SK-N-SH (cell line): ENCODE measurements around the gene TMEM80. TPM values are rescaled to one million over a fixed set of nuclear protein-coding genes. Genes with fewer than 3 reads are reported as not detected.
"Not testable (repeated sequence)": the region's sequence is repeated elsewhere in the genome, so short reads cannot be mapped to it uniquely, and the experiment has no call there.

ENCODE experiments used
- CTCF ChIA-PET: fragments of 300-600, 350-600 bp; formaldehyde crosslinking; extraction: SDS; loops from one replicate; lab custom pipeline; 2021; lab: Yijun Ruan, JAX
- POLR2A ChIA-PET: fragments of 350-600 bp; sonication (Branson Sonifier 250); formaldehyde crosslinking; extraction: SDS; loops from one replicate; lab custom pipeline; 2020; ENCODE audit warnings: antibody characterized with exemption, inconsistent platforms; lab: Yijun Ruan, JAX
- DNase-seq: peaks from one replicate; pipeline ENCODE4 v3.0.0; 2012
- H2AFZ ChIP-seq: fragments of 200-600 bp; sonication (generic); 2 replicates; pipeline ENCODE4 v1.8.1; 2016; ENCODE audit warnings: antibody characterized with exemption, mild to moderate bottlenecking, low read depth
- H3F3A ChIP-seq: fragments of 200-600 bp; sonication (generic); replicated peaks from 2 replicates; pipeline ENCODE3; 2016; ENCODE audit warnings: antibody characterized with exemption, mild to moderate bottlenecking; ENCODE audit not compliant: insufficient read depth
- H3K27ac ChIP-seq, 2 experiments: fragments of 200-500 bp in 1 of 2; fragments of 200-600 bp in 1 of 2; sonication (Bioruptor generic) in 1 of 2; sonication (generic), shearing (Covaris generic) in 1 of 2; 2 replicates each; pipeline versions ENCODE4 v1.5.1 to v1.6.1; 2014 to 2016; ENCODE audit warnings: low read depth in 2 of 2, inconsistent platforms in 1 of 2, low read length in 1 of 2, mild to moderate bottlenecking in 1 of 2, mixed read lengths in 1 of 2
- H3K27me3 ChIP-seq: fragments of 200-600 bp; sonication (generic), shearing (Covaris generic); 2 replicates; pipeline ENCODE4 v1.6.1; 2016; ENCODE audit warnings: mixed run types; ENCODE audit not compliant: insufficient read depth
- H3K36me3 ChIP-seq, 2 experiments: fragments of 200-500 bp in 1 of 2; fragments of 200-600 bp in 1 of 2; sonication (Bioruptor generic) in 1 of 2; sonication (generic) in 1 of 2; replicated peaks in 1 of 2; 2 replicates each; pipeline versions ENCODE3 to v1.5.1; 2014 to 2016; ENCODE audit warnings: low read length in 1 of 2, mild to moderate bottlenecking in 1 of 2; ENCODE audit not compliant: insufficient read depth in 2 of 2, control insufficient read depth in 1 of 2
- H3K4me1 ChIP-seq, 2 experiments: fragments of 200-500 bp in 1 of 2; fragments of 200-600 bp in 1 of 2; sonication (Bioruptor generic) in 1 of 2; sonication (generic), shearing (Covaris generic) in 1 of 2; 2 replicates each; pipeline versions ENCODE4 v1.5.1 to v1.6.1; 2014 to 2016; ENCODE audit warnings: low read depth in 1 of 2, low read length in 1 of 2, mixed run types in 1 of 2; ENCODE audit not compliant: insufficient read depth in 2 of 2, control insufficient read depth in 1 of 2
- H3K4me2 ChIP-seq: fragments of 200-600 bp; sonication (generic), shearing (Covaris generic); 2 replicates; pipeline ENCODE4 v1.6.1; 2017; ENCODE audit warnings: mixed run types
- H3K4me3 ChIP-seq, 2 experiments: fragments of 200-500 bp in 1 of 2; fragments of 200-600 bp in 1 of 2; sonication (Bioruptor generic) in 1 of 2; sonication (generic), shearing (Covaris generic) in 1 of 2; 2 replicates each; pipeline versions ENCODE4 v1.5.1 to v1.8.1; 2014 to 2016; ENCODE audit warnings: low read depth in 2 of 2, inconsistent platforms in 1 of 2, low read length in 1 of 2, mild to moderate bottlenecking in 1 of 2, mixed read lengths in 1 of 2, moderate library complexity in 1 of 2
- H3K79me2 ChIP-seq: fragments of 200-600 bp; sonication (generic); 2 replicates; pipeline ENCODE4 v1.8.1; 2017; ENCODE audit warnings: mild to moderate bottlenecking; ENCODE audit not compliant: insufficient read depth
- H3K9ac ChIP-seq: fragments of 200-600 bp; sonication (generic); 2 replicates; pipeline ENCODE4 v1.6.1; 2017; ENCODE audit warnings: mixed run types
- H3K9me2 ChIP-seq: fragments of 200-600 bp; sonication (generic); 2 replicates; pipeline ENCODE4 v1.6.1; 2017; ENCODE audit warnings: mixed run types
- H3K9me3 ChIP-seq: fragments of 200-600 bp; sonication (generic); 2 replicates; pipeline ENCODE4 v1.6.1; 2017; ENCODE audit warnings: mixed run types, mild to moderate bottlenecking, moderate library complexity
- H4K20me1 ChIP-seq: fragments of 200-600 bp; sonication (generic); 2 replicates; pipeline ENCODE4 v1.6.1; 2017; ENCODE audit warnings: mild to moderate bottlenecking, mixed run types; ENCODE audit not compliant: insufficient read depth
- ELF1 ChIP-seq: IDR thresholded peaks from 2 replicates; pipeline ENCODE4 v1.4.0; 2012
- EP300 ChIP-seq, 2 experiments: IDR thresholded peaks; 2 replicates each; pipeline versions ENCODE4 v1.4.0 to v1.6.1; 2012; ENCODE audit warnings: borderline replicate concordance in 1 of 2, low read depth in 1 of 2, low read length in 1 of 2
- GABPA ChIP-seq: IDR thresholded peaks from 2 replicates; pipeline ENCODE4 v1.4.0; 2012; ENCODE audit warnings: low read depth, mild to moderate bottlenecking
- MAX ChIP-seq: IDR thresholded peaks from 2 replicates; pipeline ENCODE4 v1.4.0; 2012; ENCODE audit warnings: low read depth
- MEF2A ChIP-seq: IDR thresholded peaks from 2 replicates; pipeline ENCODE4 v1.4.0; 2012; ENCODE audit warnings: low read depth, borderline replicate concordance
- MXI1 ChIP-seq: IDR thresholded peaks from 2 replicates; pipeline ENCODE4 v1.6.1; 2012; ENCODE audit warnings: mild to moderate bottlenecking, low read depth, low read length, improper control_type of control experiment
- PBX3 ChIP-seq: IDR thresholded peaks from 2 replicates; pipeline ENCODE4; 2012
- POLR2AphosphoS5 ChIP-seq: IDR thresholded peaks from 2 replicates; pipeline ENCODE4 v1.6.1; 2012; ENCODE audit warnings: low read depth, low read length
- TCF12 ChIP-seq: IDR thresholded peaks from 2 replicates; pipeline ENCODE4 v1.4.0; 2012
- USF1 ChIP-seq: IDR thresholded peaks from 2 replicates; pipeline ENCODE4 v1.4.0; 2012; ENCODE audit warnings: low read depth, borderline replicate concordance
- WGBS: methylation state at CpG from one replicate; pipeline ENCODE4 v1.1.6; 2017; ENCODE audit warnings: low lambda C conversion rate; 5-methylcytosine and 5-hydroxymethylcytosine counted together
- polyA plus RNA-seq, 3 experiments: library from polyadenylated mRNA; depleted of rRNA; stranded (reverse); fragments of >200 nt; gene quantifications; 2 replicates each; pipeline ENCODE4 v1.2.3, GENCODE V29; 2012
- TF ChIP-seq, protein P1 (sequence below): IDR thresholded peaks from 2 replicates; pipeline ENCODE4 v1.6.1; 2012; ENCODE audit warnings: mild to moderate bottlenecking, low read depth, low read length, moderate library complexity

TMEM80 gene
- polyA plus RNA-seq, 1 of the 3 experiments (the other 2 are of a cell fraction): 40.4 TPM

GRCh38 chr11:653837-654236 is 41.8 kb upstream of the TMEM80 start:
- Histone ChIP-seq H3K27ac (no peak overlapping the region), H2AFZ (no peak overlapping the region), H3K9me3 (no peaks in the 10 kb centered on the region), H4K20me1 (no peaks in the 10 kb centered on the region), H3K4me1 (no peaks in the 10 kb centered on the region), H3K27me3 (no peaks in the 10 kb centered on the region), H3K79me2 (no peaks in the 10 kb centered on the region), H3K9me2 (no peaks in the 10 kb centered on the region), H3K9ac (no peak overlapping the region), H3K36me3 (peaks cover 0 to 14% of the 10 kb centered on the region in 2 experiments), H3K4me2 (no peak overlapping the region), H3K4me3 (no peak overlapping the region), H3F3A (peaks cover 10% of the 10 kb centered on the region)
- CTCF ChIA-PET: no interaction called here
- POLR2A ChIA-PET: no interaction called here
- no peak for DNase-seq
- 92% methylated on average over 10 of the region's 15 CpGs for WGBS
- no peak for TF ChIP-seq MAX
- TF ChIP-seq MXI1: no peak
- no peak for TF ChIP-seq PBX3
- TF ChIP-seq, protein P1, sequence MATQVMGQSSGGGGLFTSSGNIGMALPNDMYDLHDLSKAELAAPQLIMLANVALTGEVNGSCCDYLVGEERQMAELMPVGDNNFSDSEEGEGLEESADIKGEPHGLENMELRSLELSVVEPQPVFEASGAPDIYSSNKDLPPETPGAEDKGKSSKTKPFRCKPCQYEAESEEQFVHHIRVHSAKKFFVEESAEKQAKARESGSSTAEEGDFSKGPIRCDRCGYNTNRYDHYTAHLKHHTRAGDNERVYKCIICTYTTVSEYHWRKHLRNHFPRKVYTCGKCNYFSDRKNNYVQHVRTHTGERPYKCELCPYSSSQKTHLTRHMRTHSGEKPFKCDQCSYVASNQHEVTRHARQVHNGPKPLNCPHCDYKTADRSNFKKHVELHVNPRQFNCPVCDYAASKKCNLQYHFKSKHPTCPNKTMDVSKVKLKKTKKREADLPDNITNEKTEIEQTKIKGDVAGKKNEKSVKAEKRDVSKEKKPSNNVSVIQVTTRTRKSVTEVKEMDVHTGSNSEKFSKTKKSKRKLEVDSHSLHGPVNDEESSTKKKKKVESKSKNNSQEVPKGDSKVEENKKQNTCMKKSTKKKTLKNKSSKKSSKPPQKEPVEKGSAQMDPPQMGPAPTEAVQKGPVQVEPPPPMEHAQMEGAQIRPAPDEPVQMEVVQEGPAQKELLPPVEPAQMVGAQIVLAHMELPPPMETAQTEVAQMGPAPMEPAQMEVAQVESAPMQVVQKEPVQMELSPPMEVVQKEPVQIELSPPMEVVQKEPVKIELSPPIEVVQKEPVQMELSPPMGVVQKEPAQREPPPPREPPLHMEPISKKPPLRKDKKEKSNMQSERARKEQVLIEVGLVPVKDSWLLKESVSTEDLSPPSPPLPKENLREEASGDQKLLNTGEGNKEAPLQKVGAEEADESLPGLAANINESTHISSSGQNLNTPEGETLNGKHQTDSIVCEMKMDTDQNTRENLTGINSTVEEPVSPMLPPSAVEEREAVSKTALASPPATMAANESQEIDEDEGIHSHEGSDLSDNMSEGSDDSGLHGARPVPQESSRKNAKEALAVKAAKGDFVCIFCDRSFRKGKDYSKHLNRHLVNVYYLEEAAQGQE: no peak
- TF ChIP-seq TCF12: no peak
- no peak for TF ChIP-seq MEF2A
- no peak for TF ChIP-seq GABPA
- no peak for TF ChIP-seq ELF1
- no peak for TF ChIP-seq EP300 (IDR thresholded peaks at IDR 0.05; ENCODE audit: borderline replicate concordance in 1 of 2, low read depth in 1 of 2, low read length in 1 of 2)
- no peak for TF ChIP-seq POLR2AphosphoS5
- no peak for TF ChIP-seq USF1

- POLR2A ChIA-PET: not testable (repeated sequence)
- 94% methylated on average over 12 of the region's 12 CpGs for WGBS
These were observed 41.2 kb upstream of the TMEM80 start for GRCh38 chr11:654444-654843.

More at GRCh38 chr11:654444-654843, 41.2 kb upstream of the TMEM80 start:
- H2AFZ ChIP-seq, DNase-seq, H3K27me3 ChIP-seq, H3K4me2 ChIP-seq, H3K9me3 ChIP-seq, H3K79me2 ChIP-seq, H3K27ac ChIP-seq, H3F3A ChIP-seq, H4K20me1 ChIP-seq, H3K4me1 ChIP-seq, H3K4me3 ChIP-seq, H3K9me2 ChIP-seq, H3K9ac ChIP-seq: not testable (repeated sequence)
- peaks cover 0 to 19% of the 10 kb centered on the region in 2 experiments for H3K36me3 ChIP-seq
- CTCF ChIA-PET: interaction anchor here (0.8 kb wide), 1 partner anchor 42 kb away, joined by 3 read pairs; no protein-coding TSS in a partner anchor
